GM12892 (cell line): Measurements from ENCODE around the gene PGBD5.

Source experiments
- POLR2A ChIP-seq: IDR thresholded peaks from 2 replicates; pipeline ENCODE4 v1.6.1; 2011; ENCODE audit warnings: low read depth, low read length, control low read depth
- TAF1 ChIP-seq: IDR thresholded peaks from 2 replicates; pipeline ENCODE4 v1.6.1; 2011; ENCODE audit warnings: low read depth, mild to moderate bottlenecking, control low read depth, low read length, borderline replicate concordance

- TF ChIP-seq POLR2A, result no peak
- no peak for TF ChIP-seq TAF1
Measured at GRCh38 chr1:230441183-230442029, 15.3 kb upstream of the PGBD5 start.
